Measurements from ENCODE around the gene PRKCZ.

DNA sequence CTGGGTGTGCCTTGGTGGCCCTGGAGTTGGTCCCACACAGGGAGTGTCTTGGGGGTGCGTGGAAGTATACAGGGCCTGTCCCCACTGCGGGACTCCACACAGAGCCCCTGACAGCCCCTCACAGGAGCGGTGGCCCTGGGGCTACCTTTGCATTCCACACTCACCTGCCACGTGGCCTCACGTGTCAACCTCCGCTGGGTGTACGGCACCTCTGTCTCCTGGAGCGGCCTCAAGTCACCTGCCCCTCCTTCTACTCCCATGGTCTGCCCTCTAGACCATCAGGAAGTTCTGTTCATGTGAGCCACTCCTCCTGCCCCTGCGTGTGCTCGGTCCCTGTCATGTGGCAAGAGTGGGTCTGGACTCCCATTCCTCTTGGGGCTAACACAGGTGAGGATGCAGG is 85.7 kb downstream of the PRKCZ start:
- TF ChIP-seq, protein P1, sequence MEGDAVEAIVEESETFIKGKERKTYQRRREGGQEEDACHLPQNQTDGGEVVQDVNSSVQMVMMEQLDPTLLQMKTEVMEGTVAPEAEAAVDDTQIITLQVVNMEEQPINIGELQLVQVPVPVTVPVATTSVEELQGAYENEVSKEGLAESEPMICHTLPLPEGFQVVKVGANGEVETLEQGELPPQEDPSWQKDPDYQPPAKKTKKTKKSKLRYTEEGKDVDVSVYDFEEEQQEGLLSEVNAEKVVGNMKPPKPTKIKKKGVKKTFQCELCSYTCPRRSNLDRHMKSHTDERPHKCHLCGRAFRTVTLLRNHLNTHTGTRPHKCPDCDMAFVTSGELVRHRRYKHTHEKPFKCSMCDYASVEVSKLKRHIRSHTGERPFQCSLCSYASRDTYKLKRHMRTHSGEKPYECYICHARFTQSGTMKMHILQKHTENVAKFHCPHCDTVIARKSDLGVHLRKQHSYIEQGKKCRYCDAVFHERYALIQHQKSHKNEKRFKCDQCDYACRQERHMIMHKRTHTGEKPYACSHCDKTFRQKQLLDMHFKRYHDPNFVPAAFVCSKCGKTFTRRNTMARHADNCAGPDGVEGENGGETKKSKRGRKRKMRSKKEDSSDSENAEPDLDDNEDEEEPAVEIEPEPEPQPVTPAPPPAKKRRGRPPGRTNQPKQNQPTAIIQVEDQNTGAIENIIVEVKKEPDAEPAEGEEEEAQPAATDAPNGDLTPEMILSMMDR (IDR thresholded peaks at IDR 0.05; ENCODE audit: low read depth, low read length, missing input control): no peak
- TF ChIP-seq TAF1 (conservative IDR thresholded peaks at IDR 0.05) (no peak), YY1 (IDR thresholded peaks at IDR 0.05) (no peak), NR2F2 (IDR thresholded peaks at IDR 0.05) (no peak), SP1 (IDR thresholded peaks at IDR 0.05) (no peak), RAD21 (IDR thresholded peaks at IDR 0.05) (no peak), JUND (IDR thresholded peaks at IDR 0.05) (no peak)
- TF ChIP-seq, protein P2, sequence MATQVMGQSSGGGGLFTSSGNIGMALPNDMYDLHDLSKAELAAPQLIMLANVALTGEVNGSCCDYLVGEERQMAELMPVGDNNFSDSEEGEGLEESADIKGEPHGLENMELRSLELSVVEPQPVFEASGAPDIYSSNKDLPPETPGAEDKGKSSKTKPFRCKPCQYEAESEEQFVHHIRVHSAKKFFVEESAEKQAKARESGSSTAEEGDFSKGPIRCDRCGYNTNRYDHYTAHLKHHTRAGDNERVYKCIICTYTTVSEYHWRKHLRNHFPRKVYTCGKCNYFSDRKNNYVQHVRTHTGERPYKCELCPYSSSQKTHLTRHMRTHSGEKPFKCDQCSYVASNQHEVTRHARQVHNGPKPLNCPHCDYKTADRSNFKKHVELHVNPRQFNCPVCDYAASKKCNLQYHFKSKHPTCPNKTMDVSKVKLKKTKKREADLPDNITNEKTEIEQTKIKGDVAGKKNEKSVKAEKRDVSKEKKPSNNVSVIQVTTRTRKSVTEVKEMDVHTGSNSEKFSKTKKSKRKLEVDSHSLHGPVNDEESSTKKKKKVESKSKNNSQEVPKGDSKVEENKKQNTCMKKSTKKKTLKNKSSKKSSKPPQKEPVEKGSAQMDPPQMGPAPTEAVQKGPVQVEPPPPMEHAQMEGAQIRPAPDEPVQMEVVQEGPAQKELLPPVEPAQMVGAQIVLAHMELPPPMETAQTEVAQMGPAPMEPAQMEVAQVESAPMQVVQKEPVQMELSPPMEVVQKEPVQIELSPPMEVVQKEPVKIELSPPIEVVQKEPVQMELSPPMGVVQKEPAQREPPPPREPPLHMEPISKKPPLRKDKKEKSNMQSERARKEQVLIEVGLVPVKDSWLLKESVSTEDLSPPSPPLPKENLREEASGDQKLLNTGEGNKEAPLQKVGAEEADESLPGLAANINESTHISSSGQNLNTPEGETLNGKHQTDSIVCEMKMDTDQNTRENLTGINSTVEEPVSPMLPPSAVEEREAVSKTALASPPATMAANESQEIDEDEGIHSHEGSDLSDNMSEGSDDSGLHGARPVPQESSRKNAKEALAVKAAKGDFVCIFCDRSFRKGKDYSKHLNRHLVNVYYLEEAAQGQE (IDR thresholded peaks at IDR 0.05): no peak
